ENCODE measurements around the gene TBC1D2B.
A peak's percentile ranks its signal among the peaks of the same experiment; 100 is the strongest.
"Not testable (repeated sequence)": the region's sequence is repeated elsewhere in the genome, so short reads cannot be mapped to it uniquely, and the experiment has no call there.

TBC1D2B gene

GRCh38 chr15:77976760-77977525 is 100.6 kb downstream of the TBC1D2B start:
- H3K4me1 ChIP-seq (ENCODE audit: control insufficient read depth, insufficient read depth, low read length); H3K9me3 ChIP-seq (ENCODE audit: control insufficient read depth, insufficient read depth, low read depth, low read length); H3K4me3 ChIP-seq (ENCODE audit: low read depth, low read length); H3K27ac ChIP-seq (ENCODE audit: extremely low read depth, low read depth, low read length); H3K36me3 ChIP-seq (ENCODE audit: control insufficient read depth in 2 of 2, insufficient read depth in 1 of 2, low read length in 2 of 2); POLR2A ChIA-PET: not testable (repeated sequence)
- CTCF ChIA-PET: interaction anchor here (0.7 kb wide), 2 partner anchors 10 to 131 kb away, joined by 3 read pairs; no protein-coding TSS in a partner anchor
- 0 out of 2 replicates have a peak, but pooled peaks have one; percentile 11 for TF ChIP-seq ZFHX2 (tag by site-specific recombination; conservative IDR thresholded peaks at IDR 0.05)

- POLR2A ChIA-PET; H3K4me1 ChIP-seq (ENCODE audit: control insufficient read depth, insufficient read depth, low read length); H3K9me3 ChIP-seq (ENCODE audit: control insufficient read depth, insufficient read depth, low read depth, low read length); H3K27ac ChIP-seq (ENCODE audit: extremely low read depth, low read depth, low read length); H3K36me3 ChIP-seq (ENCODE audit: control insufficient read depth in 2 of 2, insufficient read depth in 1 of 2, low read length in 2 of 2); H3K4me3 ChIP-seq (ENCODE audit: low read depth, low read length): not testable (repeated sequence)
- CTCF ChIA-PET: interaction anchor here (0.7 kb wide), 1 partner anchor 9 kb away, joined by 3 read pairs; no protein-coding TSS in a partner anchor
Observed at GRCh38 chr15:77976095-77976450, 101.4 kb downstream of the TBC1D2B start.

- Histone ChIP-seq H3K4me1 (ENCODE audit: control insufficient read depth, insufficient read depth, low read length) (no peaks in the 10 kb centered on the region), H3K9me3 (ENCODE audit: control insufficient read depth, insufficient read depth, low read depth, low read length) (no peaks in the 10 kb centered on the region), H3K36me3 (ENCODE audit: control insufficient read depth in 2 of 2, insufficient read depth in 1 of 2, low read length in 2 of 2) (no peaks in the 10 kb centered on the region), H3K4me3 (ENCODE audit: low read depth, low read length) (no peak overlapping the region), H3K27ac (ENCODE audit: extremely low read depth, low read depth, low read length) (no peak overlapping the region)
- POLR2A ChIA-PET: no interaction called here
- CTCF ChIA-PET: interaction anchor here (0.7 kb wide), 1 partner anchor 346 kb away, joined by 3 read pairs; no protein-coding TSS in a partner anchor
- TF ChIP-seq ZNF214 (tag by site-specific recombination; IDR thresholded peaks at IDR 0.05; ENCODE audit: borderline replicate concordance) (no peak), INSM2 (tag by site-specific recombination; IDR thresholded peaks at IDR 0.05) (no peak), ZNF184 (tag by site-specific recombination; IDR thresholded peaks at IDR 0.05) (no peak), PRDM10 (tag by site-specific recombination; IDR thresholded peaks at IDR 0.05) (no peak), ZNF16 (tag by site-specific recombination; IDR thresholded peaks at IDR 0.05; ENCODE audit: low read depth) (no peak), ZNF274 (IDR thresholded peaks at IDR 0.05; ENCODE audit: low read length) (no peak), ZNF274 (tag by site-specific recombination; IDR thresholded peaks at IDR 0.05; ENCODE audit: borderline replicate concordance) (no peak), YY2 (tag by site-specific recombination; IDR thresholded peaks at IDR 0.05) (no peak), ZNF843 (tag by site-specific recombination; IDR thresholded peaks at IDR 0.05) (no peak), ZNF639 (tag by site-specific recombination; IDR thresholded peaks at IDR 0.05) (no peak), ZNF629 (tag by site-specific recombination; IDR thresholded peaks at IDR 0.05) (no peak), ZNF701 (tag by site-specific recombination; IDR thresholded peaks at IDR 0.05) (no peak), TRIM28 (IDR thresholded peaks at IDR 0.05; ENCODE audit: borderline replicate concordance, low read length) (no peak), SALL2 (tag by site-specific recombination; IDR thresholded peaks at IDR 0.05; ENCODE audit: borderline replicate concordance) (no peak), HOXA7 (CRISPR knock-in tag; IDR thresholded peaks at IDR 0.05; ENCODE audit: borderline replicate concordance) (no peak), GFI1B (tag by site-specific recombination; IDR thresholded peaks at IDR 0.05) (no peak), PRDM1 (tag by site-specific recombination; IDR thresholded peaks at IDR 0.05) (no peak), ZNF580 (tag by site-specific recombination; IDR thresholded peaks at IDR 0.05) (no peak), ZIC2 (tag by site-specific recombination; IDR thresholded peaks at IDR 0.05) (no peak)
Observed at GRCh38 chr15:77975332-77976094, 102.0 kb downstream of the TBC1D2B start.

Measured in HEK293 (cell line).